GM19238 (cell line): ENCODE measurements around the gene GALNT2.

ENCODE experiments used
- DNase-seq: peaks from one replicate; pipeline ENCODE4 v3.0.0; 2011; ENCODE audit warnings: low spot score; ENCODE audit not compliant: insufficient read length

The GALNT2 gene

GRCh38 chr1:230230948-230231773 is 164.1 kb downstream of the GALNT2 start:
- no peak for DNase-seq

- DNase-seq: no peak
Observed at GRCh38 chr1:230231774-230232145, 164.7 kb downstream of the GALNT2 start.

- no peak for DNase-seq
Observed at GRCh38 chr1:230232371-230232771, 165.3 kb downstream of the GALNT2 start.

GRCh38 chr1:230233786-230234185 is 166.7 kb downstream of the GALNT2 start:
- DNase-seq: no peak

GRCh38 chr1:230235876-230236275 is 168.8 kb downstream of the GALNT2 start:
- no peak for DNase-seq

GRCh38 chr1:230236301-230237008 is 169.4 kb downstream of the GALNT2 start:
- no peak for DNase-seq

GRCh38 chr1:230237009-230237370 is 170.0 kb downstream of the GALNT2 start:
- no peak for DNase-seq

- DNase-seq: no peak
Observed at GRCh38 chr1:230237805-230238204, 170.8 kb downstream of the GALNT2 start.

GRCh38 chr1:230240446-230241086 is 173.5 kb downstream of the GALNT2 start:
- DNase-seq: no peak

GRCh38 chr1:230242326-230242725 is 175.3 kb downstream of the GALNT2 start:
- no peak for DNase-seq

- no peak for DNase-seq
Observed at GRCh38 chr1:230243146-230243545, 176.1 kb downstream of the GALNT2 start.

- DNase-seq: no peak
Observed at GRCh38 chr1:230243583-230244353, 176.7 kb downstream of the GALNT2 start.

- DNase-seq: no peak
Observed at GRCh38 chr1:230246551-230246950, 179.5 kb downstream of the GALNT2 start.

GRCh38 chr1:230248016-230248888 is 181.2 kb downstream of the GALNT2 start:
- DNase-seq: no peak

- no peak for DNase-seq
Observed at GRCh38 chr1:230248889-230249270, 181.8 kb downstream of the GALNT2 start.

- DNase-seq: no peak
Observed at GRCh38 chr1:230249695-230250480, 182.8 kb downstream of the GALNT2 start.

- no peak for DNase-seq
Observed at GRCh38 chr1:230250666-230251065, 183.6 kb downstream of the GALNT2 start.

GRCh38 chr1:230251644-230252191 is 184.7 kb downstream of the GALNT2 start:
- DNase-seq: no peak

- no peak for DNase-seq
Observed at GRCh38 chr1:230253150-230253549, 186.1 kb downstream of the GALNT2 start.

- DNase-seq: no peak
Observed at GRCh38 chr1:230254265-230254664, 187.2 kb downstream of the GALNT2 start.
